HG02610 (cell line): ENCODE data around the gene CYB561.

Experiments used
- ATAC-seq: cut with Tn5 transposase; IDR thresholded peaks from one replicate; pipeline ENCODE4 v1.9.1; 2021; ENCODE audit warnings: mild to moderate bottlenecking, moderate library complexity; ENCODE audit not compliant: unreplicated experiment

The CYB561 gene

DNA sequence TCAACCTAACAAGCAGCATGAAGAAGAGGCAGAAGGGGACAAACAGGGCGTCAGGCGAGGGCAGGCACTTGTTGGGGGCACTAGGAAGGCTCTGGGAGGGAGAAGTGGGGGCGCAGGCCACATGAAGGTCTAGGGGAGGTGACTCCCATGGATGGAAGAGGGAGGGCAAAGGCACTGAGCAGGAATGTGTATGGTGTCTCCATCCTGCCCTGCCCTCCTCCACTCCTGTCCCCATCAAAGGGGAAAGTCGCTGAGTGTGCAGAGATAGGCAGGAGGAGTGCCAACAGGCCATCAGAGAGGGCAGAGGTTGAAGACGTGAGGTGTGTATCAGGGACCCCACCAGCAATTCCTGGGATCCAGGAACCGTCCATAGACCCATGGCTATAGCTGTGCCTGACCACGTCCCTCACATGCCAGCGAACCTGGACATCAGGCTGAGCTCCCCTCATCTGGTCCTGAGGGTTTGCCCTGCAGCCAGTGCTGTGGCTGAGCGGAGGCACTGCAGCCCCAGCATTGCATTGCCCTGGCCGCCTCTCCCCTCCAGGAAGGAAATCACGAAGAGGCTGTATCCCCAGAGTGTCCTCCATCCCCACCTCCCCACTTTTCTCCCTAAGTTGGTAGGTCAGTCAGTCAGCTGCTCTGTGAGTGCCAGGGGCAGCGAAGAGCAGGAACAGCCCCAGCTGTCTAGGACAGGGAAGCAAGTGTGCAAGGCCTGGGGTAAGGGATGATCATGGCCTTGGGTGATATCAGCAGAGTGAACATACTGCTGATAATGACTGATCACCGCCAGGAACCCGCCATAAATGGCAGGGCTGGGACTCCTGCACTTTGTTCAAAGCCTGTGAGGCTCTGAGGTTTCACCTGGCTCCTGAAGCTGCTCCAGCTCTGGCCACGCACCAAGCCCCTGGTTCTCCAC, 6.2 kb upstream of the CYB561 start:
- ATAC-seq = no peak

DNA sequence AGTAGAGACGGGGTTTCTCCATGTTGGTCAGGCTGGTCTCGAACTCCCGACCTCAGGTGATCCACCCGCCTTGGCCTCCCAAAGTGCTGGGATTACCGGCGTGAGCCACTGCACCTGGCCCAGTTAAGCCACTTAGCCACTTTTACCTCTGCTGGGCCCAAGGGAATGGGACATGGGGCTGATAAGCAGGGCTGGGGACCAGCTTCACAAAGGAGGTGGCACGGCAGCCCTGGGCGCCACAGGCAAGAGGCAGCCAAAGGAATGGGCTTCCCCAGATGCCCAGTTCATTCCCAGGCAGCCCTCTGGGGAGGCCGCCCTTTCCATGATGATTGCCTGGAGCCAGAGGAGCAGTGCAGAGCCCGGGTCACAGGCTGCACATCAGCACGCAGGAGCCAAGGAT, 5.0 kb upstream of the CYB561 start:
- ATAC-seq = no peak

DNA sequence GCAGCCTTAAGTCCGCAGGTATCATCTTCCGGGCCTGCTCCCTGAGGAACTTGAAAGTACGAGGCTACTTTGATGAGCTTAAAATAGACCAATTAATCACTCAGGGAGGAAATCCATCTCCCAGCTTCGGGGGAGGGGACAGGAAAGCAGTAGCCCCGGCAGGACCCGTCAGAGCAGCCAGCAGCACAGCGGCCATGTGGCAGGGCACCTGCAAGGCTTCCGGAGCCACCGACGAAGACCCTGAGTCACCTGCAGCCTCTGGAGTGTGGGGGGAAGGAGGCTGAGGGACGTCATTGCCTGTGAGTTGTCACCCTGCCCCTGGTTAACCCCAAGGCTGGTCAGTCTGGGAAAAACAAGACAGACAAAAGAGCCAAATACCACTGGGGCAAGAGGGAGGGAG, 4.4 kb upstream of the CYB561 start:
- no peak for ATAC-seq

DNA sequence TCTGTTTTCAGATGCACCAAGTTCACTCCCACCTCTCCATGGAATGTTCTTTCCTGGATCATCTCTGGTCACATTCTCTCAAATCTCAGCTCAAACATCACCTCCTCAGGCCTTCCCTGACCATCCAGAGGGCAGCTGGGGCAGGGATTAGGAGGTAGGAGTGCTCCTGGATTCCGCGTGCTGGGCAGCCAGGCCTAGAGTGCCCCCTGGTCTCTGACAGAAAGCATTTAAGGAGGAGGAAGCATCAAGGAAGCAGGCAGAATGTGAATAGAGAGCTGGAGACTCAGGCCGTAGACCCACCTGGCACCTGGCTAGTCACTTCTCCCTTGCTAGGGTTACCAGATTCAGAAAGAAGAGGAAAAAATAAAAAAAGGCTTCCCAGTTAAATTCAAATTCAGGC, 2.5 kb upstream of the CYB561 start:
- ATAC-seq = no peak

- no peak for ATAC-seq
Observed at GRCh38 chr17:63447471-63448009, 1.4 kb upstream of the CYB561 start.

- ATAC-seq = peak; percentile 34
Observed at GRCh38 chr17:63446753-63447470, 806 bp upstream of the CYB561 start.

DNA sequence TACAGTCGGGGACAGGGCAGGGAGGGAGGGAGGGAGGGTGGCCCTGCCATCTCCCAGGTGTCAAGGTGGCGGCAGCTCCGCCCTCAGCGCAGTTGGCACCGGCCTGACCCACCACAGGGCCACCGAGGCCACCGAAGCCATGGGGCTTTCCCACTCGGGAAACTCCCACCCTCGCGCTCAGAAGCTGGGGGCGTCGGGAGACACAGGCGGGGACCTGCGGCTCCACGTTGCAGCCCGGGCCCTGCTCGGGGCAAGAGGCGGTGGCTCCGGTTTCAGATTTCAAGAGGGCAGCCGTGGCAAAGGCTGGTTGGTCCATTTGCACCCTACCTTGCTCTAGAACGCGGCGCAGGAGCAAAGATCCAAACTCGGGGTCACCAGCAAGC, 544 bp downstream of the CYB561 start:
- peak; percentile 25 for ATAC-seq

DNA sequence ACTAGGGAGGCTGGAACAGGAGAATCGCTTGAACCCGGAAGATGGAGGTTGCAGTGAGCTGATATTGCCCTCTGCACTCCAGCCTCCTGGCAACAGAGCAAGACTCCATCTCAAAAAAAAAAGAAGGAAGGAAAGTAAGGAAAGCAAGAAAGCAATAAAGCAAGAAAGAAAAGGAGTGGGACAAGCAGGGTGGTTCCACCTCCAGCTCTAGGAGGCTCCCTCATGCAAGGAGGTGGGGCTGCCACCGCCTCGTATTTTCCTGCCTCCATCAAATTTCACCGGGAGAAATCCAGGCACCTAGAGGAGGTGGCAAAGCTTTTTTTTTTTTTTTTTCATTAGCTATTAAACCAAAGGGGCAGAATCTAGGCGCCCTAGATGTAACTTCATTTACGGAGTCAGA, 1.0 kb downstream of the CYB561 start:
- no peak for ATAC-seq

GRCh38 chr17:63444457-63444856, 1.6 kb downstream of the CYB561 start:
- no peak for ATAC-seq

DNA sequence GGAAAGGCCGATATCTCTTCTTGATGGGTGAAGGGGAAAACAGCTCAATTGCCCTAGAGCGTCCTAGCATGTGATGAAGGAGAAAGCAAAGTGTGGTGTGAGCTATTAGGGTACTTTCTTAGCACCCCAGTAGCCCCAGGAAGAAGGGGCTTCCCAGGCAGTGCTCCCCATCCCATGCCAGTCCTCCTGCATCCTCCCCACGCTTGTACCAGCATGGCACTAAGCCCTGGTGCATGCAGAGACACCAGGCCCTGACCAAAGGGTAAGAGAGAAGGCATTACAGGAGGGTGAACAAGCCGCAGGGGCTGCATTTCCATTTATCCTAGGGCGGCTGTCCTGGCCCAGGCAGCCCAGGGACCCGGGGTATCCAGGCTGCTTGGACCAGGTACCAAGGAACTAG, 3.1 kb downstream of the CYB561 start:
- ATAC-seq = no peak

GRCh38 chr17:63442549-63443035, 3.5 kb downstream of the CYB561 start:
- no peak for ATAC-seq

DNA sequence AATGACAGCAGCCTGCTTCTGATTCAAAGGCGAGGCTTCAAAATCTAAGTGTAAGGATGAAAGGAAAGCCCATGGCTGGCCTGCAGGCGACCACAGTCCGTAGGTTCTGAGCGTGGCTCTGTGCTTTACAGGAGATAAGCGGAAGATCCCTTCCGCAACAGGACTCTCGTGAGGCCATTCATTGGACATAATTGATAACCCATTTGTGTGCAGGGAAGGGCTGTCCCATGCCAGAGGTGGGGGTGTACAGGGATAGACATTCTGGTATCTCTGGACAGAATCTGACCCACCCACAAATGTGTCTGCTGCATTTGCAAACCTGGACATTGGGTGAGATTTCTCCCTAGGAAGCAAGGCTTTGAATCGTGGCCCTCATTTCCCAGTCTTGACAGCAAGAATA, 4.0 kb downstream of the CYB561 start:
- no peak for ATAC-seq

- no peak for ATAC-seq
Observed at GRCh38 chr17:63441654-63442053, 4.5 kb downstream of the CYB561 start.

DNA sequence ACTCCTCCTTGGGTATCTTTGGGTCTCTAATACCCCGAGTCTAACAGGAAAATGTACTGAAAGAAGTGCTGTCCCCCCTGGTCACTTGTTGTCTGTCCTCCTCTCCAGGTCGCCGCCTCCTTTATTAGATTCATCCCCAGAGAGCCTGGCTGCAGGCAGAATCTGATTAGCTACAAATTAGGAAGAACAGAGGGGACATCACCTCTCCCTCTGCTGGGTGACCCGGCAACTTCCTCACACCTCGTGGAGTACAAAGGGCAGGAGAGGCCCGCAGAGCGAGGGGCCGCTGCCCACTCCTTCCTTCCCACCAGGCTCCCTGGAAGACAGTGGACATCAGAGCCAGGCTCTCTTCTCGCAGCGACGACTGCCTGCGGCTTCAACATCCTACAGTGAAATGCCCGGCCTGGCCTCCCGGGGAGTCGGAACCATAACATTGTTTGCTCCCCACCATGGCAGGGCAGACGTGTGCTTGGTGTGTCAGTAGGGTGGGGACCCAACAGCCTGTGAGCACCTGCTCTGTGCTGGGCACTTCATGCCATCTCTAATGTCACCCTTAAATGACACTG, 5.3 kb downstream of the CYB561 start:
- no peak for ATAC-seq

DNA sequence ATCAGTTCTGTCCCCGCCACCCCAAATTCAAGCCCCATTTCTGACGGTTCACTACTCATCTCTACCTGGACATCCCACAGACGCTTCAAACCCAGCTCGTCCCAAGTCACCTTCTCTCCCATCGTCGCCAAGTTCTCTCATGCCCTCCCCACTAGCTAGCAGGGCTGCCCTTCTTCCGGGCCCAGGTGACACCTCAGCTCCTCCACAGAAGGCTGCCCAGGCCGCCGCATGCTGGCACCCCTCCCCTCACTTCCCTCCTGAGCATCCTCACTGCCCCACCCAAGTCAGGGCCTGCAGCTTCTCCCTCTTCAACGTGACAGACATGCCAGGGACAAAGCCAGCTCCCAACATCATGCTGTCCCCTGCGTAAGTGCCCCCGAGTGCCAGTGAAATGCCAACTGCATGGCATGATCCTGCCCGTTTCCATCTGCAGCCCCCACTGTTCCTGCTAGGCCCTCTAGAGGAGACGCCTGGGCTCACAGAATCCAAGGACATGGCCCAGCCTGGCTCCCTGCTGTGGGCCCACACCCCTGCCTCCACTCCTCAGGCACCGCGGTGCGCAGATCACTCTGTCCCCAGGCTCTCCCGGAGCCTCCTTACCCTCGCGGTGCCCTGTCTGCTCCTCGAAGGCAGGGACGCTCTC, 5.9 kb downstream of the CYB561 start:
- no peak for ATAC-seq

DNA sequence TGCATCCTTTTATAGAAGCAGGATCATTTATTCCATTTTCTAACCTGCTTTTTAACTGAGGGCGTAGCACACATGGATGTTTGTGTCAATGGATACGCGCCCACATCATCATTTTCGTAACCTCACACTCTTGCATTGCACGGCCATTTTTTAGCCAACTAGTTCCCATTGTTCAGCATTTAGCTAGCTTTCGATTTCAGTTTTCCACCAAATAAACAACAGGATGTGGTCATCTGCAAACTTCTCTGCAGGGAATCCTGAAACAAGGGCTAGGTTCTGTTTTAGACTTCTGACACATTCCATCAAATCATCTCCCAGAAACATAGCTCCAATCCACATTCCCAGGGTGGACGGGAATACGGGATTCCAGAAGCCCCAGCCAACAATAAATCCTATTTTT, 6.4 kb downstream of the CYB561 start:
- ATAC-seq = no peak

DNA sequence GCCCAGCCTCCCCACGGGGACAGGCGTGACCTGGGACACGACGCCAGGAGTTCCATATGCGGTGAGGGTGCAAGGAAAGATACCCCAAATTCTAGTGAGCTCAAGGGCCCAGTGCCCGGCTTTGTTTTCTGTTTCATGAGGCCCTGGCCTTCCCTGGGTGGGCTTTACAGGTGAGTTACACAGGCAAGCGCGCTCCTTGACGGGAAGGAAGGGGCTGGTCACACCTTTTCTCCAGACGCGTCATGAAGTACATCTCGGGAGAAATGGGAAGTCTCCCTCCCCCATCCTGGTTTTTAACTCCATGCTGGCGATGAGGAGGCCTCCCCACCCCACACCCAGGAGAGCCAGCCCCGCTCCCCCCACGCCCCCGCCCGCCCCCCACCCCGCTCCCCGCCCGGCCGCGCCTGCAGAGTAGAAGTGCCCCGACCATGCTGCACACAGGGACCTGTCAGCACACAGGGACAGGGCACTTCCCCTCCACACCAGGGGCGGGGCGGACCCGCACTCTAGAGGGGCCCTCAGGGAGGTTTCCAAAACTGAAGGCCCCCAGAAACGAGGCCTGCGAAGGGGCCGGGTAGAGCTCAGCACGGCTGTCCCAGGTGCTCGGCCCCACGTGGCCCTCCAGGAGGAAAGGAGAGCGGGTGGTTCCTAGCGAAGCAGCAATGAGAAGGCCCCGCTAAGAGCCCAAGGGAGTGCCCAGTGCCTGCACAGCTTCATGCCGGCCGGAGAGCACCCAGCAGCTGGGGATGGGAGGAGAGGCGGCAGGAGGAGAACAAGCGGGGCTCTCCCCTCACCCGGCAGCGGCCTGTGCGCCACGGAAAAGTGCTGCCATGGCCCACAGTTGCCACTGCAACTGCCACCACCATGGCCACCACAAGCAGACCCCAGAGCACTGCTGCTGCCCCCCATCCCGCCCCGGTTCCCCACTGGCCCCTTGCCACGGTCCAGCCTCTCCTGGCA, 7.7 kb downstream of the CYB561 start:
- no peak for ATAC-seq

DNA sequence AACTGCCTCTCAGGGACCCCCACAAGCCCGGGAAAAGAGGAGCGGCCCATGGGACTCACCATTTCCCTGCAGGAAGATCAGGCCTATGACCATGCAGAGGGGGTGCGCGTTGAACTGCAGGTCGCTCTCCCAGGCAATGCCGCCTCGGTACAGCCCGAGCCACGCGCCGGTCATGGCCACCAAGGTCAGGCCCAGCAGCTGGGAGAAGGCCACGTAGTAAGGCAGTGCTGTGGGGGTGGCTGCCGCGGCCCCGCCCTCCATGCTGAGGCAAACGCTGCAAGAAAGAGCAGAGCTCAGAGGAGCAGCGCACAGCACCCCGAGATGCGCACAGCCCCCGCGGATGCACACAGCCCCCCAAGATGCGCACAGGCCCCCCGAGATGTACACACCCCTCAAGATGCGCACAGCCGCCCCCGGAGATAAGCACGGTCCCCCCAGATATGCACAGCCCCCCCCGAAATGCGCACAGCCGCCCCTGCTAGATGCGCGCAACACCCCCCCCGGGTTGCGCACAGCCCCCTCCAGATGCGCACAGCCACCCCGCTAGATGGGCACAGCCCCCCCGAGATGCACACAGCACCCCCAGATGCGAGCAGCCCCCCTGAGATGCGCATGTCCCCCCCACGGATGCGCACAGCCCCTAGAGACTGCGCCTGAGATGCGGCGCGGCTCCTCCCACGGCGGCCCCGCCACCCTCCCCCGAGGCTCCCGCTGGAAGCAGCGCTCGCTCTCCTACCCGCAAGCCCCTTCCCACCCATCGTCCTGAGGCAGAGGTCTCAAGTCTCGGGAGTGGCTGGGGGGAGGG, 8.6 kb downstream of the CYB561 start:
- no peak for ATAC-seq

DNA sequence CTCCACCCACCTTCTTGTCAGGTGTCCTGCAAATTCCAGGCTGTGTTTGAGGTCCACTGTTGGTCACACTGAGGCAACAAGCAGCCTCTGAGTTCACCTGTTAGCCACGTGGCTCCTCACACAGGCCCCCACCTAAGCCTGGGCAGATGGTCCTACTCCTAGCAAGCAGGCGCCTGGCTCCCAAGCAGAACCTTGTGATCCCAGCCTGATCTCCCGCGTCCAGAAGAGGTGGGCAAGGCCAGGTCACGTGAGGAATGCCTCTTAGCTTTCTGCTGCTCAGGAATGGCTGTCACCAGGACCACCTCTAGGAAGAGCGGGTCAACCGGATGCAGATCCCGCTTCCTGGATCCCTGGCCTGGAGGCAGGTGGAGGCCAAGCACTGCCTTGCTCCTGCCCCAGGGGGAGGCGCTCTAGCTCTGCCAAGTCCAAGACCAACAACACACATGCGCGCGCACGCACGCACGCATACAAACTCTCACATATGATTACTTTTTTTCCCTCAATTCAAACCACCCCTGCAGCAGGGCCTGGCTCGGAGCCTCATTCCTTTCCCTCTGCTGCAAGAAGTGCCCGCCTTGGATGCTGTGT, 9.5 kb downstream of the CYB561 start:
- no peak for ATAC-seq
